ENCODE data around the gene ZSWIM4. TPM values are rescaled to one million over a fixed set of nuclear protein-coding genes. Genes with fewer than 3 reads are reported as not detected.
A peak's percentile ranks its signal among the peaks of the same experiment; 100 is the strongest.

The ZSWIM4 gene
- total and polyA plus RNA-seq, 10 donors, result 1.5 to 14.8 (median 7.7) TPM

- DNase-seq, result no peak
- Histone ChIP-seq H3K27me3 (replicated peaks in 1 of 7) (no peaks in the 10 kb centered on the region), H3K4me1 (peaks cover 11 to 30% (median 26%) of the 10 kb centered on the region in 6 donors), H3K36me3 (peaks cover 0 to 79% (median 23%) of the 10 kb centered on the region in 6 donors), H3K9me3 (no peaks in the 10 kb centered on the region), H3K27ac (no peak overlapping the region), H3K4me3 (no peak overlapping the region)
- 91 to 98% (median 94%) methylated on average over 31 to 47 of the region's 47 CpGs for WGBS, 5 donors
- intact Hi-C loops (cut with DNase I; ENCODE audit: low total_unique reads), result no loop called here
- TF ChIP-seq POLR2AphosphoS5 (IDR thresholded peaks at IDR 0.05) (peak in 2 of 3 donors; percentile 32 to 72), CTCF (IDR thresholded peaks at IDR 0.05 in 8 of 11, conservative IDR thresholded peaks at IDR 0.05 in 3 of 11) (no peak), POLR2A (IDR thresholded peaks at IDR 0.05) (no peak)
These were observed 35.0 kb downstream of the ZSWIM4 start for GRCh38 chr19:13830114-13830740.

GRCh38 chr19:13830741-13831536 is 35.7 kb downstream of the ZSWIM4 start:
- Histone ChIP-seq H3K36me3 (peaks cover 0 to 79% (median 25%) of the 10 kb centered on the region in 6 donors), H3K27ac (peak overlapping the region in 3 of 8 donors; percentile 8 to 26 (median 10)), H3K4me1 (peaks cover 15 to 37% (median 33%) of the 10 kb centered on the region in 6 donors), H3K27me3 (replicated peaks in 1 of 7) (no peaks in the 10 kb centered on the region), H3K9me3 (no peaks in the 10 kb centered on the region), H3K4me3 (no peak overlapping the region)
- DNase-seq, result no peak
- no peak for TF ChIP-seq POLR2A (IDR thresholded peaks at IDR 0.05)
- TF ChIP-seq POLR2AphosphoS5 (IDR thresholded peaks at IDR 0.05), result peak in 1 of 3 donors; percentile 7
- no peak for TF ChIP-seq CTCF (IDR thresholded peaks at IDR 0.05 in 8 of 11, conservative IDR thresholded peaks at IDR 0.05 in 3 of 11)
- 85 to 92% (median 89%) methylated on average over 16 to 32 of the region's 32 CpGs for WGBS, 5 donors
- intact Hi-C loops (cut with DNase I; ENCODE audit: low total_unique reads), result no loop called here

- peaks cover 0 to 78% (median 30%) of the 10 kb centered on the region in 6 donors for H3K36me3 ChIP-seq
- peaks cover 24 to 46% (median 42%) of the 10 kb centered on the region in 6 donors for H3K4me1 ChIP-seq
- H3K27ac ChIP-seq, result peak overlapping the region in 2 of 8 donors; percentile 98 to 100
- no peaks in the 10 kb centered on the region for H3K27me3 ChIP-seq (replicated peaks in 1 of 7)
- H3K9me3 ChIP-seq, result no peaks in the 10 kb centered on the region
- intact Hi-C loops (cut with DNase I; ENCODE audit: low total_unique reads), result no loop called here
- TF ChIP-seq POLR2AphosphoS5 (IDR thresholded peaks at IDR 0.05) (no peak), POLR2A (IDR thresholded peaks at IDR 0.05) (no peak), CTCF (IDR thresholded peaks at IDR 0.05 in 8 of 11, conservative IDR thresholded peaks at IDR 0.05 in 3 of 11) (no peak)
- DNase-seq, result no peak
- 82 to 88% (median 86%) methylated on average over 21 to 22 of the region's 22 CpGs for WGBS, 5 donors
- H3K4me3 ChIP-seq, result no peak overlapping the region
These were observed 36.6 kb downstream of the ZSWIM4 start for GRCh38 chr19:13831537-13832467.

Data from spleen (tissue), 11 donors.